GM18861 (cell line): Measurements from ENCODE around the gene SGTA.
"Not testable (repeated sequence)": the region's sequence is repeated elsewhere in the genome, so short reads cannot be mapped to it uniquely, and the experiment has no call there.

Experiments used
- ATAC-seq: cut with Tn5 transposase; IDR thresholded peaks from one replicate; pipeline ENCODE4 v1.9.1; 2021; ENCODE audit not compliant: unreplicated experiment

SGTA gene

DNA sequence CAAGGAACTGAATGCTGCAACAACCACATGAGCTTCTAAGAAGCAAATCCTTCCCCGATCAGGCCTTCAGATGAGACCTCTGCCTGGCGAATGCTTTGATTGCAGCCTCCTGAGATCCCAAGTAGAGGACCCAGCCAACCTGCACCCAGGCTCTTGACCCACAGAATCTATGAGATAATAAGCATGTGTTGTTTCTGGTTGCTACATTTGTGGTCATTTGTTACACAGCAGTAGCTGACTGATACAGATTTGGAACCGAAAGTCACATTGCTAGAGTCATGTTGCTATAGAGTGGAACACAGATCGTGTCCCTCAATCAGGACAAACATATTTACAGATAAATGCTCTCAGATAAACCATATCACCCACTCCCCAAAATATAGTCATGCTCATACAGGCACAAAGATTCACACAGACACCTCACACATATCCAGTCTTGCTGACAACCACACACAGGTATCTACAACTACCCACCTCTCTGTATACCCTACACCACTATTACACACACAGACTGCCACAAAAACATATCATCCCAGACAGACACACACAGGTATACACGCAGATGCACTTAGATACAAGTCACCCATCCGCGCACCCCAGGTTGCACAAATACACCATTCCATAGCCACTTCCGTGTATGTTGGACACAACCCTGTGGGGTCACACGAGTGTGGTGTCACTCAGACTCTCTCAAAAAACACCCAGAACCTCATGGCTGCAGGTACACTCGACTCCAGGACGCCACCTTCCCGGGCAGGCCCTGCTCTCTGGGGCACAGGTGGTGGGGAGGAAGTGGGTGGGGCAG, 67.4 kb downstream of the SGTA start:
- ATAC-seq = no peak

GRCh38 chr19:2714531-2715269, 68.4 kb downstream of the SGTA start:
- ATAC-seq = no peak

- ATAC-seq = not testable (repeated sequence)
Measured at GRCh38 chr19:2714102-2714501, 69.0 kb downstream of the SGTA start.

DNA sequence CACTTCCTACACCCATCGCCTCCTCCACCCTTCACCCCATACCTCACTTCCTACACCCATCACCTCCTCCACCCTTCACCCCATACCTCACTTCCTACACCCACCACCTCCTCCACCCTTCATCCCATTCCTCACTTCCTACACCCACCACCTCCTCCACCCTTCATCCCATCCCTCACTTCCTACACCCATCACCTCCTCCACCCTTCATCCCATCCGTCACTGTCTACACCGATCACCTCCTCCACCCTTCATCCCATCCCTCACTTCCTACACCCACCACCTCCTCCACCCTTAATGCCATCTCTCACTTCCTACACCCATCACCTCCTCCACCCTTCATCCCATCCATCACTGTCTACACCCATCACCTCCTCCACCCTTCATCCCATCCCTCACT, 69.9 kb downstream of the SGTA start:
- ATAC-seq = not testable (repeated sequence)

GRCh38 chr19:2711875-2712205, 71.2 kb downstream of the SGTA start:
- no peak for ATAC-seq

- ATAC-seq = no peak
Measured at GRCh38 chr19:2711172-2711874, 71.8 kb downstream of the SGTA start.

- ATAC-seq = no peak
Measured at GRCh38 chr19:2706251-2706650, 76.8 kb downstream of the SGTA start.
